Measurements from ENCODE around the gene EXOC2.

Gene EXOC2

DNA sequence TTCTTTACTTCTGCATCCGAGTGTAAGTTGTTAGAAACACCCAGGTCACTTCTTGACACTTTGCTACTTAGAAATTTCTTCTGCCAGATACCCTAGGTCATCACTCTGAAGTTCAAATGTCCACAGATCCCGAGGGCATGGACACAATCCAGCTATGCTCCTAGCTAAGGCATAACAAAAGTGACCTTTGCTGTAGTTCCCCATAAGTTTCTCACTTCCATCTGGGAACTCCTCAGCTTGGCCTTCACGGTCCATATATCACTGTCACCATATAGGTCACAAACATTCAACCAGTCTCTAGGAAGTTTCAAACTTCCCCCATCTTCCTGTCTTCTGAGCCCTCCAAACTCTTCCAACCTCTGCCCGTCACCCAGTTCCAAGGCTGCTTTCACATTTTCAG lies 236.1 kb downstream of the EXOC2 start:
- H3K4me3 ChIP-seq (ENCODE audit: low read depth, low read length), result no peak overlapping the region
- no peak overlapping the region for H3K27ac ChIP-seq
- H3K9me3 ChIP-seq (ENCODE audit: severe bottlenecking), result peaks cover 2% of the 10 kb centered on the region
- DNase-seq, result no peak
- no peaks in the 10 kb centered on the region for H3K27me3 ChIP-seq (ENCODE audit: insufficient read depth, low read depth, severe bottlenecking)
- no peak for TF ChIP-seq CTCF (IDR thresholded peaks at IDR 0.05; ENCODE audit: low read depth, low read length)
- H3K36me3 ChIP-seq, result no peaks in the 10 kb centered on the region

GRCh38 chr6:456358-456867 lies 236.5 kb downstream of the EXOC2 start:
- no peaks in the 10 kb centered on the region for H3K36me3 ChIP-seq
- DNase-seq, result no peak
- H3K27ac ChIP-seq, result no peak overlapping the region
- H3K9me3 ChIP-seq (ENCODE audit: severe bottlenecking), result peaks cover 3% of the 10 kb centered on the region
- TF ChIP-seq CTCF (IDR thresholded peaks at IDR 0.05; ENCODE audit: low read depth, low read length), result no peak
- H3K4me3 ChIP-seq (ENCODE audit: low read depth, low read length), result no peak overlapping the region
- no peaks in the 10 kb centered on the region for H3K27me3 ChIP-seq (ENCODE audit: insufficient read depth, low read depth, severe bottlenecking)

GRCh38 chr6:455835-456234 lies 237.1 kb downstream of the EXOC2 start:
- Histone ChIP-seq H3K36me3 (no peaks in the 10 kb centered on the region), H3K4me3 (ENCODE audit: low read depth, low read length) (no peak overlapping the region), H3K27me3 (ENCODE audit: insufficient read depth, low read depth, severe bottlenecking) (no peaks in the 10 kb centered on the region), H3K27ac (no peak overlapping the region), H3K9me3 (ENCODE audit: severe bottlenecking) (peaks cover 3% of the 10 kb centered on the region)
- no peak for TF ChIP-seq CTCF (IDR thresholded peaks at IDR 0.05; ENCODE audit: low read depth, low read length)
- no peak for DNase-seq

DNA sequence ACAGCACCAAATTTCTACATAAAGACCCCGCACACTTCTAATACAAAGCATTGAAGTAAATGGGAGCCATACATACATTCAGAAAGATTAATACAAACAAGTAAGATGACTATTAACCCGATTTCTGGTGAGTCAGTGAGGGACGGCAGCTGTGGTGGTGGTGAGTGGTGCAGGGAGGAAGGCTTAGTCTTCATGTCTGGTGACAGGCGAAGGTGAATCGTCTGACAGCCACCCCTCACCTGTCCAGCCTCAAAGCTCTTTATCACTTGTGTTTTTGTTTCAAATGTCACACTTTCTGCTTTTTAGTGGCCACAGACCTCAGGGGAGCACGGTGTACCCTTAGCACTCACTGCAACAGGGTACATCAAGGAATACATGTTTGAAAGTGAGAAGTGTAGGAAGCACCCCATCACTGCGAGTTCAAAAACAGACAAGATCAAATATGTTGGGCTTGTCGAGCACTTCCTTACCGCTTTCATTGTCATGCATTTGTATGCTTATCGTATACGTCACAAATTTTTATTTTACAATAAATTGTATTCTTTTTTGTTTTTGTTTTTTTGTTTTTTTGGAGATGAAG lies 237.8 kb downstream of the EXOC2 start:
- no peak overlapping the region for H3K4me3 ChIP-seq (ENCODE audit: low read depth, low read length)
- TF ChIP-seq CTCF (IDR thresholded peaks at IDR 0.05; ENCODE audit: low read depth, low read length), result no peak
- no peaks in the 10 kb centered on the region for H3K27me3 ChIP-seq (ENCODE audit: insufficient read depth, low read depth, severe bottlenecking)
- DNase-seq, result no peak
- peaks cover 5% of the 10 kb centered on the region for H3K9me3 ChIP-seq (ENCODE audit: severe bottlenecking)
- H3K36me3 ChIP-seq, result no peaks in the 10 kb centered on the region
- no peak overlapping the region for H3K27ac ChIP-seq

DNA sequence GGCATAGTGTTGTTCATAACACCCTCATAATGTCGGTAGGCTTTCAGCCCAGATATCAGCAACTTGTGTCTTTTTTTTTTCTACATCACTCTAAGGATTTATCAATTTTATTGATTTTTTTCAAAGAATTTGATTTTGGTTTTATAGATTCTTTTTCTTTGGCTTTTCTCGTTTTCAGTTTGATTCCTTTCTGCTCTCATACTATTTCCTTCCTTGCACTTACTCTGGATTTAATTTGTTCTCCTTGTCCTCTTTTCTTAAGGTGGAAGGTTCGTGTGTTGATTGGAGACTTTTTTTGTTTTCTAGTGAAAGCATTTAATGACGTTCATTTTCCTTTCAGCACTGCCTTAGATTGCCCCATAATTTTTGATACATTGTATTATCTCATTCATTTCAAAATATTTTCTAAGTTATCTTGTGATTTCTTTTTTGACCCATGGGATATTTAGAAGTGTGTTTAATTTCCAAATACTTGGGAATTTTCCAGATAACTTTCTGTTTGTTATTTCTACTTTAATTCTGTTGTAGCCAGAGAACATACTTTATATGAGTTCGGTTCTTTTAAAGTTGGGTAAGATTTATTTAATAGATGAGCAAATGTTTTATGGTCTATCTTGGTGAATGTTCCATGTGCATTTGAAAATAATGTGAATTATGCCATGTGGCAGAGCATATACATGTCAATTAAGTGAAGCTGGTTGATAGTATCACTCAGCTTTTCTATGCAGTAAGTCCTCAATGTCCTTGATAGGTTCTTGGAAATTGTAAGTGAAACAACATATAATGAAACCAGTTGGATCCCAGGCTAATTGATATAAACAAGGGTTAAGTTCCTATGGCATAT lies 238.6 kb downstream of the EXOC2 start:
- TF ChIP-seq CTCF (IDR thresholded peaks at IDR 0.05; ENCODE audit: low read depth, low read length), result no peak
- no peak overlapping the region for H3K27ac ChIP-seq
- peaks cover 13% of the 10 kb centered on the region for H3K9me3 ChIP-seq (ENCODE audit: severe bottlenecking)
- DNase-seq, result no peak
- no peak overlapping the region for H3K4me3 ChIP-seq (ENCODE audit: low read depth, low read length)
- no peaks in the 10 kb centered on the region for H3K27me3 ChIP-seq (ENCODE audit: insufficient read depth, low read depth, severe bottlenecking)
- no peaks in the 10 kb centered on the region for H3K36me3 ChIP-seq
